ENCODE results near the gene BACH2. TPM values are rescaled to one million over a fixed set of nuclear protein-coding genes. Genes with fewer than 3 reads are reported as not detected.

Gene BACH2
- total and polyA plus RNA-seq, 2 of the 8 experiments (the other 6 are each of a cell fraction or from before 2014, with no cell fraction given): 1.9 to 5.9 TPM

GRCh38 chr6:90066697-90067096, 229.9 kb downstream of the BACH2 start (continued):
- TF ChIP-seq CHD7 (IDR thresholded peaks at IDR 0.05; ENCODE audit: insufficient replicate concordance, low read length) (no peak), E2F6 (IDR thresholded peaks at IDR 0.05) (no peak), RAD21 (IDR thresholded peaks at IDR 0.05 in 1 of 2, conservative IDR thresholded peaks at IDR 0.05 in 1 of 2; ENCODE audit: low read depth in 2 of 2, low read length in 2 of 2) (no peak), HDAC2 (IDR thresholded peaks at IDR 0.05; ENCODE audit: borderline replicate concordance in 1 of 2, low read depth in 2 of 2, low read length in 2 of 2) (no peak), POU5F1 (IDR thresholded peaks at IDR 0.05; ENCODE audit: low read depth, low read length) (no peak), MAFK (IDR thresholded peaks at IDR 0.05; ENCODE audit: low read depth, low read length) (no peak), NRF1 (IDR thresholded peaks at IDR 0.05; ENCODE audit: low read depth, low read length) (no peak)
